ENCODE results near the gene WASF2. TPM values are rescaled to one million over a fixed set of nuclear protein-coding genes. Genes with fewer than 3 reads are reported as not detected.
"Not testable (repeated sequence)": the region's sequence is repeated elsewhere in the genome, so short reads cannot be mapped to it uniquely, and the experiment has no call there.

Gene WASF2
- 187 and 189 TPM in 2 replicates for total RNA-seq
- long read RNA-seq, partial matches to known transcripts, result 27 of 119 reads
- long read RNA-seq, other reads (novel, unspliced or antisense), result 92 of 119 reads

- no peaks in the 10 kb centered on the region for H3K9me3 Mint-ChIP-seq (ENCODE audit: unreplicated experiment)
- peak within 1 kb of the TSS; percentile 99 for H3K27ac Mint-ChIP-seq (ENCODE audit: unreplicated experiment)
- H3K27me3 Mint-ChIP-seq (ENCODE audit: unreplicated experiment), result no peaks in the 10 kb centered on the region
- no peaks in the 10 kb centered on the region for H3K36me3 Mint-ChIP-seq (ENCODE audit: unreplicated experiment)
- H3K4me3 Mint-ChIP-seq (ENCODE audit: unreplicated experiment), result peak within 1 kb of the TSS; percentile 94
- TF ChIP-seq CTCF (IDR thresholded peaks at IDR 0.05), result no peak
- peaks cover 32% of the 10 kb centered on the region for H3K4me1 Mint-ChIP-seq (ENCODE audit: unreplicated experiment)
- DNase-seq (ENCODE audit: extremely low spot score, unreplicated experiment), result peak; percentile 99
Measured at GRCh38 chr1:27489973-27490741, at the start of gene WASF2. TSS of gene WASF2 (minus strand) at chr1:27490167. CDS start at chr1:27428890, 61,277 bp downstream.

GRCh38 chr1:27538793-27539192 lies 48.8 kb upstream of the WASF2 start:
- Mint-ChIP-seq H3K36me3 (ENCODE audit: unreplicated experiment) (peaks cover 16% of the 10 kb centered on the region), H3K4me3 (ENCODE audit: unreplicated experiment) (no peak overlapping the region), H3K27me3 (ENCODE audit: unreplicated experiment) (no peaks in the 10 kb centered on the region), H3K4me1 (ENCODE audit: unreplicated experiment) (peaks cover 79% of the 10 kb centered on the region), H3K27ac (ENCODE audit: unreplicated experiment) (peak overlapping the region; percentile 87), H3K9me3 (ENCODE audit: unreplicated experiment) (no peaks in the 10 kb centered on the region)
- DNase-seq (ENCODE audit: extremely low spot score, unreplicated experiment), result no peak
- TF ChIP-seq CTCF (IDR thresholded peaks at IDR 0.05), result no peak

- H3K36me3 Mint-ChIP-seq (ENCODE audit: unreplicated experiment), result peaks cover 16% of the 10 kb centered on the region
- H3K4me1 Mint-ChIP-seq (ENCODE audit: unreplicated experiment), result peaks cover 74% of the 10 kb centered on the region
- not testable (repeated sequence) for H3K27me3 Mint-ChIP-seq (ENCODE audit: unreplicated experiment); DNase-seq (ENCODE audit: extremely low spot score, unreplicated experiment); H3K9me3 Mint-ChIP-seq (ENCODE audit: unreplicated experiment); H3K4me3 Mint-ChIP-seq (ENCODE audit: unreplicated experiment)
- H3K27ac Mint-ChIP-seq (ENCODE audit: unreplicated experiment), result peak overlapping the region; percentile 87
Measured at GRCh38 chr1:27538305-27538676, 48.3 kb upstream of the WASF2 start.

GRCh38 chr1:27536767-27537166 lies 46.8 kb upstream of the WASF2 start:
- no peaks in the 10 kb centered on the region for H3K27me3 Mint-ChIP-seq (ENCODE audit: unreplicated experiment)
- no peaks in the 10 kb centered on the region for H3K9me3 Mint-ChIP-seq (ENCODE audit: unreplicated experiment)
- peaks cover 65% of the 10 kb centered on the region for H3K4me1 Mint-ChIP-seq (ENCODE audit: unreplicated experiment)
- H3K27ac Mint-ChIP-seq (ENCODE audit: unreplicated experiment), result peak overlapping the region; percentile 87
- H3K36me3 Mint-ChIP-seq (ENCODE audit: unreplicated experiment), result peaks cover 30% of the 10 kb centered on the region
- no peak for TF ChIP-seq CTCF (IDR thresholded peaks at IDR 0.05)
- H3K4me3 Mint-ChIP-seq (ENCODE audit: unreplicated experiment), result peak overlapping the region; percentile 38
- DNase-seq (ENCODE audit: extremely low spot score, unreplicated experiment), result no peak

- Mint-ChIP-seq H3K36me3 (ENCODE audit: unreplicated experiment) (peaks cover 30% of the 10 kb centered on the region), H3K27me3 (ENCODE audit: unreplicated experiment) (no peaks in the 10 kb centered on the region), H3K4me3 (ENCODE audit: unreplicated experiment) (peak overlapping the region; percentile 10), H3K27ac (ENCODE audit: unreplicated experiment) (peak overlapping the region; percentile 87), H3K9me3 (ENCODE audit: unreplicated experiment) (no peaks in the 10 kb centered on the region), H3K4me1 (ENCODE audit: unreplicated experiment) (peaks cover 63% of the 10 kb centered on the region)
- no peak for TF ChIP-seq CTCF (IDR thresholded peaks at IDR 0.05)
- no peak for DNase-seq (ENCODE audit: extremely low spot score, unreplicated experiment)
Measured at GRCh38 chr1:27536010-27536757, 46.2 kb upstream of the WASF2 start.

All from osteocyte (in vitro differentiated cells).